DMS114 treated with DMSO at 0.1 percent for 48 hours (cell line): ENCODE results near the gene ZEB2.
A peak's percentile ranks its signal among the peaks of the same experiment; 100 is the strongest.

Source experiments
- DNase-seq: peaks from one replicate; lab custom pipeline; 2025; ENCODE audit not compliant: unreplicated experiment; lab: John Stamatoyannopoulos, UW

The ZEB2 gene

DNA sequence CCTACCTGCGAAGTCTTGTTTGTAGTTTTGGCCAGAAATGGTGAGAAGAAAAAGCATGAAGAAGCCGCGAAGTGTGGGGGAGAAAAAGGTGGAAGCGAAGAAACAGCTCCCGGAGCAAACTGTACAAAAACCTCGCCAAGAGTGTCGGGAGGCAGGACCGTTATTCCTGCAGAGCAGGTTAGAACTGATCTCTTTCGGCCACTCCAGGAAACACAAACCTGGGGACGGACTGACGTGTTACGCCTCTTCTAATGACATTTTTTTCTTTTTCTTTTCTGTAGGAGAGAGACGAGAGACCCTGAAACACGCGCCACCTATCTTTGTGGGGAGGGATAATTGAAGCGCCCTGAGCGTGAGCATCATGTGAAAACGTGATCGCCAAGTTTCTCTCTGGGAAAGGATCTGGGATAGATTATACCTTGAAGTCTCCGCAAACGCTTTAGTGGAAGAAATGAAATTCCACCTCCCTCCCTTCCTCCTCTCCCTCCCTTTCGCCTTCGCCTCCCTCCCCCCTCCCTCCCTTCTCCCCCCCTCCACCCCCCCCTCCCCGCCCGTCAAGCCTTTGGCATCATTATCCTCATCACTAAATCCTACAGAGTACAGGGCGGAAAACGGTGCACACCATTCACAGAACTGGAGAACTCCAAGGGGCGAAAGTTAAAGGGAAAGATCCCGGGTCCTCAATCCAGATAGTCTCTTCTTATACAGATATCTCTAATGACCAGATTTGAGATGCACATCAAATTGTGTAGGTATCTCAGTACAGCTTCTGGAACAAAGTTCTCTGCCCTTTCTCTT, at the start of gene ZEB2:
TSS of gene ZEB2 (minus strand) at position 186 of the 798 bp plus-strand sequence. CDS start 2,769 bp downstream, outside the sequence.
- DNase-seq: peak; percentile 88

DNA sequence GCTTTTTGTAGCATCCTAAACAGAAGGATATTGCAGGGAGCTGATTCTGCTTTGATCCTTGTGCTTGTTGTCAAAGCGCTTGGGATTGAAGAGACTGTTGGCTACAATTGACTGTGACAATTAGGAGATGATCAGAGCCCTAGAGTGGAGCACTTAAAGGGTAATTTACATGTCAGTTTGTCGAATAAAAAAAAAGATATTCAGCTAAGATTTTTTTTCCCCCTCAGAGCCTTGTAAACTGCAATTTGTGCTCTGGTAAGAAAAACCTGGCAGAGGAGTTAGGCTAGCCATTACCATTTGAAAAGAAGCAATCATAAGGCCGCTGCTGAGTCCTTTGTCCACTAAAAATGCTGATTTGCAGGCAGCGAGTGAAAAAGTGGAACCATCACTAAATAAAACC, 47.8 kb upstream of the ZEB2 start:
- DNase-seq: no peak

DNA sequence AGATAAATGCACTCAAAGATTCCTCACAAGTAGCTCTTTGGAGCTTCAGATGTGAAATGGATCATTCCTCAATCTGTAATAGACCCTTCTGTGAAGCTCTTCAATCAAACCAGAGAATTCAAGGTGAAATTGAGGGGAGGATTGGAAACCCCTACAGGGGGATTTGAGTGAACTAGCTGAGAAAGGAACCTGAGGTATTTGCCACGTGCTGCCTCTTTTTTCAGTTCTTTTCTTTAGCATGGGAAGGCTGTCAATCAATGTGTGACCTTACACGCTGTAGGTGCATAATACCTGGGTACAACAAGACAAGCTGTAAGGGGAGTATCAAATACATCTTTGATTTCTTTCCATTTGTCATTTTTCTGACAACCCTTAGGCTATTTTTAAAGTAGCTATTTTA, 46.5 kb upstream of the ZEB2 start:
- no peak for DNase-seq

- DNase-seq: no peak
Measured at GRCh38 chr2:144560251-144560650, 40.3 kb upstream of the ZEB2 start.

DNA sequence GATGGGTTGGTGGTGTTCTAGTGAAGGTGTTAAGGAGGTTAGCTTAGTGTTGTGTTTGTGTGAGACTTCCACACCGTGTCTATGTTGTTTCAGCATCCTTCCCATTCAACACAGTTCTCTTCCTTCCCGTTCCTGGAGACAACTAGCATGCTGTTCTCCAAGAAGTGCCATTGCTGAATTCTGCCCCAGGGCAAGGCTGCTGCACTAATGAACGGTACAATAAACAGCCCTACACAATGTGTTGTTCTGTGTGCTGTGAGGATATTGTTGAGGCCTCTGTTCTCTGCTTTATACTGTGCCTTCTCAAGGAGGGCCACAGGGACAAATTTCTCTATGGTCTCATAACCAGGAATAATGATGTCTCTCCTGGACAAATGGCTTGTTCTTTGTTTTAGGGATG, 39.8 kb upstream of the ZEB2 start:
- DNase-seq: no peak

GRCh38 chr2:144559242-144559641, 39.3 kb upstream of the ZEB2 start:
- no peak for DNase-seq

DNA sequence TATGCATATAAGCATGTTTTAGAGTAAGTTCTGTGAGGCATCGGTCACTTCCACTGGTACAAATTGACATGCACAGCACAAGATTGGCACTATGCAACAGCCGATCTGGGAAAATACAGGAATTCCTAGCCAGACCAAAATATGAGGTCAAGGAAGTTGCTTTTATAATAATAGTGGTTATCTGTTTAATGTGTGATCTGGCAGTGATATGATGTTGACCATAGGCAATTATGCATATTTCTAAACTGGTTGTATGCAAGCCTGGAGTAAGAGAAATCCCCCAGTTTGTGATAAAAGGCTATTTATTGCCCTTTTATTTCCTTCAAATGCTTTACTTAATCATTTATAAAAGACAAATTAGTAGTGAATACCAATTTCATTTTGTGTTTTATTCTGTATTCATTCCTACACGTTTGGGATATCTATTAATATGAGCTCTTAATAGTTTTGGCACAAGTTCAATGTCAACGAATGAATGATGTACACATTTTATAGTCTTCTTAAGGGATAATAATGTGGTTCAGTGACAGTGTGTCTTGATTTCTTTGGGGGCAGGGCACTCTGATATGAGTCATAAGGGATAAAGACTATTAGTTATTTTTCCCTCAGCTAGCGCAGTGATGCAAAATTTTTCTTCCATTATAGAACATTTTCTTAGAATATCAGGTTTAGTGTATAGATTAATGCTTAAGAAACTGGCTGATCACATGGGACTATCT, 34.7 kb upstream of the ZEB2 start:
- DNase-seq: no peak

GRCh38 chr2:144553379-144553778, 33.5 kb upstream of the ZEB2 start:
- DNase-seq: no peak

- DNase-seq: no peak
Measured at GRCh38 chr2:144552821-144553220, 32.9 kb upstream of the ZEB2 start.

- no peak for DNase-seq
Measured at GRCh38 chr2:144550911-144551310, 31.0 kb upstream of the ZEB2 start.

GRCh38 chr2:144550084-144550483, 30.2 kb upstream of the ZEB2 start:
- DNase-seq: no peak

GRCh38 chr2:144548532-144549191, 28.7 kb upstream of the ZEB2 start:
- DNase-seq: no peak

DNA sequence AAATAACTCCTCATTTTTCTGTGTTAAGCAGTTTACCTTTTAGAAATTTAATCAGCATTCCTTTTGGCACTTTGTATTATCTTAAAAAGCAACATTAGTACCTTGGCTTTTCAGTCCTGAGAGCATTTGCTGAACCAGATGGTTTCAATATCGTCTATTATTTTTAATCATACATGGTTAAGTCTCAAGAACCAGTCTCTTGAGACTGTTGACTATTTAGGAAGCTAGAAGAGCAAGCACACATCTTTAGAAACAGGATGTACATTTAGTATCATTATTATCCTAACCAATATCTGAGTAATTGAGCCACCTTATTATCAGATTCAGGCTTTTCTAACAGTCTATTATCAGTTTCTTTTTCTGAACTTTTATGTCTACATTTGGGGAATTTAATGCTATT, 28.2 kb upstream of the ZEB2 start:
- DNase-seq: no peak

DNA sequence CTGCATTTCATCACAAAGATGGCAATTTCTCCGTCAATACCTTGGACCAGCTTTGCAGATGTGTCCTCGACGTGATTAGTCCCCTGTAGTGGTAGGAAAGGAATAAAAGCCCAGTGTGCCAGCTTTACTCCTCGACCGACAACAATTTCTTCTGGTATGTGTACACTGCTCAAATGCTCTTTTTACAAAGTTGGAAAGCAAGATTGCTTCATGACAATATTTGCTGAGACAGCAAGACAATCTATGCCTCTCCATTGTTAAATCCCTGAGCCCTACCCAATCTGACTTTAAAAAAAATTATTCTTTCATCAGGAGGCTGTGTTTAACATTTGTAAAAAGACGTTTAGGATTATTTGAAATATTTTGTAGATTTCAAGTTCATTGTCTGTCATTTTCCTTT, 27.6 kb upstream of the ZEB2 start:
- DNase-seq: no peak

- no peak for DNase-seq
Measured at GRCh38 chr2:144546933-144547332, 27.0 kb upstream of the ZEB2 start.

DNA sequence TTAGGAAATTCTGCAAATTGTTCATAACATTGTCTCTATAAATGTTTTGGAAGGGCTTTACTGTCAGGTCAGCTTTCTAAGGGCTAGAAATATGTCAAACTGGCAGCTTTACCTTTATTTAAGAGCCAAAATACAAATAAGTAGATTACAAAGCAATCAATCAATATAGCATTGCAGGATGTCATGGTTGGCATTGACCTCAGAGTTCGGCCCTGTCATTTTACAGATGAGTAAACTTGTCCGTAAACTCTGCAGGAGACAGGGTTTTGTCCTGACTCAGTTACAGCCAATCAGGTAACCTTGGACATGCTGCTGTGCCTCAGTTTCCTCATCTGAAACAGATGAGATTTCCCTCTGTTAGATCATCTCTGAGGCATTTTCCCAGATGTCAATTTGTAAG, 25.9 kb upstream of the ZEB2 start:
- no peak for DNase-seq

DNA sequence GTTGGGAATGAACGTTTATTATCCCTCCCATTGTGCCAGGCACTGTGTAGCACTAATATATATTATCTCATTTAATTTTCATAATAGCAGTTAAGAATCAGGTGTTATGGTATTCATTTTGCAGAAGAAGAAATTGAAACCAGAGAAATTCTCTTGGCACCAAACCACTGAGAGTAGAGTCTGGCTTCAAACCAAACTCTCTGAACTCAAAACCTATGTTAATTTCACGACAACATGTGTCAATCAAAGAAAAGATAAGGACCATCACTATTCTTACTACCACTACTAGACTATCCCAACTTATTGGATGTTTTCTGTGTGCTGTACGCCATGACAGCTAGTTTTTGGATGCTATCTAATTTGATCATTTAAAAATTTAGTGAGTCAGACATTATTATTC, 24.1 kb upstream of the ZEB2 start:
- DNase-seq: no peak

- DNase-seq: no peak
Measured at GRCh38 chr2:144541396-144541795, 21.5 kb upstream of the ZEB2 start.

- no peak for DNase-seq
Measured at GRCh38 chr2:144539289-144539782, 19.4 kb upstream of the ZEB2 start.

- no peak for DNase-seq
Measured at GRCh38 chr2:144535300-144535699, 15.4 kb upstream of the ZEB2 start.

DNA sequence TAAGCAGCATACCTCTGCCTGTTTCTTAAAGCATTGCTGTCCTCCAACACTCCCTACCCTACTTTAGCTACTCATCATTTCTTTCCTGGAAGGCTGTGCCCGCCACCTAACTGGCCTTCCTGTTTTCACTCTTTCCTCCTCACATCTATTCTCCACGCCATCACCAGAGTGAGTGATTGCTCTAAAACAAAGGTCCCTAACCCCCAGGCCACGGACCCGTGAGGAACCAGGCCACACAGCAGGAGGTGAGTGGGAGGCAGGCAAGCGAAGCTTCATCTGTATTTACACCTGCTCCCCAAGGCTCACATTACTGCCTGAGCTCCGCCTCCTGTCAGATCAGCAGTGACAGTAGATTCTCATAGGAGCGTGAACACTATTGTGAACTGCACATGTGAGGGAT, 13.3 kb upstream of the ZEB2 start:
- no peak for DNase-seq

GRCh38 chr2:144530596-144530995, 10.7 kb upstream of the ZEB2 start:
- no peak for DNase-seq
